GM20431 (cell line): ENCODE measurements around the gene YIPF2.
"Not testable (repeated sequence)": the region's sequence is repeated elsewhere in the genome, so short reads cannot be mapped to it uniquely, and the experiment has no call there.

Experiments
- in situ Hi-C: fragments of 300-500 bp; cut with MseI, MboI; formaldehyde crosslinking; loops from one replicate; pipeline ENCODE4 v1.15.0; 2020; ENCODE audit warnings: low sequenced_read_pairs; ENCODE audit not compliant: unreplicated experiment

Gene YIPF2

GRCh38 chr19:10928563-10929401 lies at the start of gene YIPF2, which contains the start of gene TIMM29:
TSS of gene YIPF2 (minus strand) at chr19:10928639. CDS start at chr19:10928410, 229 bp downstream.
TSS of gene TIMM29 (plus strand) at chr19:10928811. CDS start at chr19:10928823, 12 bp downstream.
- in situ Hi-C loops = no loop called here

GRCh38 chr19:10977742-10978092 lies 49.3 kb upstream of the YIPF2 start:
- in situ Hi-C loops = no loop called here

GRCh38 chr19:10976131-10976892 lies 47.9 kb upstream of the YIPF2 start:
- in situ Hi-C loops = no loop called here

GRCh38 chr19:10975374-10976130 lies 47.1 kb upstream of the YIPF2 start:
- in situ Hi-C loops = no loop called here

- in situ Hi-C loops = no loop called here
These were observed 42.8 kb upstream of the YIPF2 start for GRCh38 chr19:10971107-10971726.

- in situ Hi-C loops = no loop called here
These were observed 40.2 kb upstream of the YIPF2 start for GRCh38 chr19:10968527-10969135.

- in situ Hi-C loops = no loop called here
These were observed 38.4 kb upstream of the YIPF2 start for GRCh38 chr19:10966809-10967208.

- in situ Hi-C loops = no loop called here
These were observed 37.0 kb upstream of the YIPF2 start for GRCh38 chr19:10965398-10965797.

- in situ Hi-C loops = no loop called here
These were observed 36.5 kb upstream of the YIPF2 start for GRCh38 chr19:10964903-10965302.

GRCh38 chr19:10963865-10964264 lies 35.4 kb upstream of the YIPF2 start:
- in situ Hi-C loops = no loop called here

- in situ Hi-C loops = no loop called here
These were observed 34.4 kb upstream of the YIPF2 start for GRCh38 chr19:10962863-10963262.

GRCh38 chr19:10961073-10961860 lies 32.8 kb upstream of the YIPF2 start:
- in situ Hi-C loops = no loop called here

- in situ Hi-C loops = no loop called here
These were observed 32.1 kb upstream of the YIPF2 start, which contains the start of gene SMARCA4 for GRCh38 chr19:10960314-10961072. TSS of gene SMARCA4 (plus strand) at chr19:10961030. CDS start at chr19:10984152, 23,122 bp downstream.

- in situ Hi-C loops = not testable (repeated sequence)
These were observed 31.0 kb upstream of the YIPF2 start for GRCh38 chr19:10959277-10959968.

- in situ Hi-C loops = no loop called here
These were observed 24.4 kb upstream of the YIPF2 start for GRCh38 chr19:10952809-10953208.

GRCh38 chr19:10946958-10947657 lies 18.7 kb upstream of the YIPF2 start:
- in situ Hi-C loops = no loop called here

- in situ Hi-C loops = no loop called here
These were observed 16.8 kb upstream of the YIPF2 start for GRCh38 chr19:10945264-10945663.
